ENCODE results near the gene POLR2H.
"Not testable (repeated sequence)": the region's sequence is repeated elsewhere in the genome, so short reads cannot be mapped to it uniquely, and the experiment has no call there.

The POLR2H gene

GRCh38 chr3:184335661-184336546 is 25.6 kb upstream of the POLR2H start:
- DNase-seq (ENCODE audit: low read depth) = peak; percentile 93

- DNase-seq (ENCODE audit: low read depth) = no peak
Measured at GRCh38 chr3:184336547-184337398, 24.7 kb upstream of the POLR2H start.

GRCh38 chr3:184337399-184337714 is 24.2 kb upstream of the POLR2H start, which contains the start of gene FAM131A:
Gene FAM131A (plus strand): TSS chr3:184337600. CDS start chr3:184337631, 31 bp downstream.
- DNase-seq (ENCODE audit: low read depth) = no peak

- no peak for DNase-seq (ENCODE audit: low read depth)
Measured at GRCh38 chr3:184337981-184338380, 23.5 kb upstream of the POLR2H start.

DNA sequence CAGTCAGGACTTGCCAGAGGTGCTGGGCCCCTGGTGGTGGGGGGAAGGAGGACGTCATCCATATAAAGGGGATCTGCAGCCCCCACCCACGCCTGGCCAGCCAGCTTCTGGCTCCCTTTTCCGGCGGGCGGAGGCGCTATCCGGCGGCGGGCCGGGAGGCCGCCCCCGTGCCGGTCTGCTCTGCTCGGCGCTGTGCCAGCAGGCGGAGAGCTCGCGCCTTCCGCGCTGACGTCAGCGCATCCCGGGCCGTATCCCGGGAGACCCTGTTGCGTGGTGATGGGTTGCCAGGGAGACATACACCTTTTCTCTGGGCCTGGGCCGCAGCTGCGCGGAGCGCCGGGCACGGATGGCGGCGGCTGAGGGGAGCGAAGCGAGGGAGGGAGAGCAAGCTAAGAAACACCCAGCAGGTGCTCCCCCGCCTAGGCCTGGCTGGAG is 23.0 kb upstream of the POLR2H start:
- no peak for DNase-seq (ENCODE audit: low read depth)

DNA sequence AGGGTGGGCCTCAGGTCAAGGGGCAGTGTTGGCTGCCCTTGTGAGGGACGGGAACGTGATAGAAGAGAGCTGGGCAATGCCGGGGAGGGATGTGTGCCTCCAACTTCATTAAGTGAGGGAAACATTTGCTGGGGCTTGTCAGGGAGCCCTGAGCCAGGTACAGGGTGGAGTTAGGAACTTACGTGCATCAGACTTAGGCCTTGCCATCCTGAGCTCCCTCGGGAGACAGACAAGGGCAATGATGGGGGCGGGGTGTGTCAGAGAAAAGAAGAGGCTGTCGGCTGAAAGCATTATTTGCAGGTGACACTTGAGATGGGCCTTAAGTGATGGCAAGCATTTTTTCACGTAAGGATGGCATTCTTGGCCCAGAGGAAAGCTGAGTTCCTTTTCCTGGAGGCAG is 22.5 kb upstream of the POLR2H start:
- DNase-seq (ENCODE audit: low read depth) = no peak

GRCh38 chr3:184339451-184340135 is 21.9 kb upstream of the POLR2H start:
- not testable (repeated sequence) for DNase-seq (ENCODE audit: low read depth)

GRCh38 chr3:184341925-184342324 is 19.6 kb upstream of the POLR2H start:
- DNase-seq (ENCODE audit: low read depth) = no peak

DNA sequence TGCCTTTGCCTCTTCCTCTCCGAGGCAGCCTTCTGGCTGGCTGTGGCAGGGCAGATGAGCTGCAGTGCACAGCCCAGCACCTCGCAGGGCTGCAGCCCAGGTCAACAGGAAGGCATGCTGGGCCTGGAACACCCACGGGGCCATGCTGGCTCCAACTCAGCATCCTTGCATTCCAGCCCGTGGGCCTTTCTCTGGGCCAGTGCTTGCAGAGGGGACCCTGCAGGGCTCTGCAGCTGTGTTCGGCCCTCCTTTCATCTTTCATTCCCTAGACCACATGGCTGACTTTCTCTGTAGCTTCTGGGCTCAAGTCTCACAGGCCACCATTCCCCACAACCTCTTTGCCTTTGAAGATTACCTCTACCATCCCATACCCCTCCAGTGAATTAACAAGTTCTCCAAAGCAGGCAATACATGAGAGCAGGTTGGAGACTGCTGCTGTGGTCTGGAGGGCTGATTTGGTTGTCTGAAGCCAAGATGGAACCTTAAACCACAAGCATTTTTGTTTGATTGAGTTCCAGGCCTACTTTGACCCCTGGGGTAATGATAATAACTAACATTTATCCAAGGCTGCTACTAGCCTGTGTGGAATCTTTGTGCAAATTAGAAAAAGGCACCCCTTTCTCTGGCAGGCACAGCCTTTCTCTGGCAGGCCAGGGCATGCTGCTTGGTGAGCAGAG is 18.2 kb upstream of the POLR2H start:
- no peak for DNase-seq (ENCODE audit: low read depth)

- no peak for DNase-seq (ENCODE audit: low read depth)
Measured at GRCh38 chr3:184344579-184345316, 16.8 kb upstream of the POLR2H start.

DNA sequence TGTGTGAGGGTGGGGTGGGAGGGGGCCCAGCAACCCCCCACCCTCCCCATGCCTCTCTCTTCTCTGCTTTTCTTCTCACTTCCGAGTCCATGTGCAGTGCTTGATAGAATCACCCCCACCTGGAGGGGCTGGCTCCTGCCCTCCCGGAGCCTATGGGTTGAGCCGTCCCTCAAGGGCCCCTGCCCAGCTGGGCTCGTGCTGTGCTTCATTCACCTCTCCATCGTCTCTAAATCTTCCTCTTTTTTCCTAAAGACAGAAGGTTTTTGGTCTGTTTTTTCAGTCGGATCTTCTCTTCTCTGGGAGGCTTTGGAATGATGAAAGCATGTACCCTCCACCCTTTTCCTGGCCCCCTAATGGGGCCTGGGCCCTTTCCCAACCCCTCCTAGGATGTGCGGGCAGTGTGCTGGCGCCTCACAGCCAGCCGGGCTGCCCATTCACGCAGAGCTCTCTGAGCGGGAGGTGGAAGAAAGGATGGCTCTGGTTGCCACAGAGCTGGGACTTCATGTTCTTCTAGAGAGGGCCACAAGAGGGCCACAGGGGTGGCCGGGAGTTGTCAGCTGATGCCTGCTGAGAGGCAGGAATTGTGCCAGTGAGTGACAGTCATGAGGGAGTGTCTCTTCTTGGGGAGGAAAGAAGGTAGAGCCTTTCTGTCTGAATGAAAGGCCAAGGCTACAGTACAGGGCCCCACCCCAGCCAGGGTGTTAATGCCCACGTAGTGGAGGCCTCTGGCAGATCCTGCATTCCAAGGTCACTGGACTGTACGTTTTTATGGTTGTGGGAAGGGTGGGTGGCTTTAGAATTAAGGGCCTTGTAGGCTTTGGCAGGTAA is 16.0 kb upstream of the POLR2H start:
- DNase-seq (ENCODE audit: low read depth) = no peak

DNA sequence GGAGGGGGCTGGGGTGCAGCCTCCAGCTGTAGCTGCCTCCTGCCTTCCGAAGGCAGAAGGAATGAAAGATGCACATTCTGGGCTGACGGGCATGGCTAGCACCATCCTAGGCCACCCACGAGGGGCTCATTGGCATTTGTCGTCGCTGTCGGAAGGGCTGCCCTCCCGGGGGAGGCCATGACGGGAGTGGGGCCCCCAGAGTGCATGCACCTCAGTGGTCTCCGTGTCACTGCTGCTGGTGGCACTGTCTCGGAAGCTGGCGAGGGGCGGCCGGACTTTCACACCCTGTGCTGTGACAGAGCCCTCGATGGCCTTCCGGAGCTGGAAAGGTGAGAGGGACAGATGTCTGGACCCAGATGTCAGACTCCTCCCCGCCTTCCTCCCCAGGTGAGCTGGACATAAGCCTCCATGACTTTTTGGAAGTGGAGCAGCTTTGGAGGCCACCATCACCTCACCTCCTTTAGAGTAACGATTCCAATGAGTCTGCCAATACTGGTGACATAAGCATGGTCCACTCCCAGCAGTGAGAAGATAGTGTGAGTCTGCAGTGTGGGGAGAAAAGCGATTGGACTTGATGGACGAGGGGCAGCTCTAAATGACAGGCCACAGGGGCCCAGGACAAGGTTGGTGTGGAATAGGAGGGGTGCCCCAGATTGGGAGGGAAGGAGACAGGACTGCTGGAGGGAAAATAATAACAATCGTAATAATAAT is 14.9 kb upstream of the POLR2H start:
- no peak for DNase-seq (ENCODE audit: low read depth)

GRCh38 chr3:184347321-184348056 is 14.0 kb upstream of the POLR2H start:
- DNase-seq (ENCODE audit: low read depth) = no peak

- no peak for DNase-seq (ENCODE audit: low read depth)
Measured at GRCh38 chr3:184348057-184348382, 13.5 kb upstream of the POLR2H start.

GRCh38 chr3:184349563-184350470 is 11.7 kb upstream of the POLR2H start:
- DNase-seq (ENCODE audit: low read depth) = no peak

GRCh38 chr3:184350618-184351017 is 10.9 kb upstream of the POLR2H start:
- no peak for DNase-seq (ENCODE audit: low read depth)

GRCh38 chr3:184351511-184352148 is 9.9 kb upstream of the POLR2H start:
- no peak for DNase-seq (ENCODE audit: low read depth)
